ENCODE results near the gene SIAH3. TPM values are rescaled to one million over a fixed set of nuclear protein-coding genes. Genes with fewer than 3 reads are reported as not detected.

SIAH3 gene
- total RNA-seq, 2 experiments from 2014 or later, result not detected

DNA sequence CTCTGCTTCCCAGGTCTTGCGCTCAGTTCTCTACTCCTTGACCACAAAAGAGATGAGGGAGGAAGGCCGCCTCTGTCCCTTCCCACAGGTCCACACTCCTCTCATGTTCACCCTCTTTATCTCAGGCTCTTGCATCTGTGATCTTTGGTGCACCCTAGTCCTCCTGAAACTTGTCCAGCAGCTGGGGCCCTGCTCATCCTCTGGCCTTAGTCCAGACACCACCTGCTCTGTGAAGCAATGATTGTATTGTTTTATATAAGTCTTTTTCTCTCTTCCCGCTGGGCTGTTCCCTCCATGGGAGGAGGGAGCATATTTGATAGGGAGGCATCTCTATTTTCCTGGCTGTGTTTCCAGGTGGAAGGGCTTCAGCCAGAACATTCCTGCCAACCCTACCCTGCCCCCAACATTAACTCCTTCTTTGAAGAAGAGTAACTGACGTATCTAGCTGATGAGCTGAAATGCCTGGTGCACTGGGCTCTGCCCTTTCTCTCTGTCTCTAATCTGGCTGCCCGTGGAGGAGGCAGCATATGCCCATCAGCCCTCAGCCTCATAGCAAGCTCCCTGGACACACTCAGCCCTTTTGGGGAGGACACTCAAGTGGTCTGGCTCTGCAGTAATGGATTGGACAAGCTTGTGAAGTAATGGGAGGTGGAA, 38.2 kb upstream of the SIAH3 start:
- no peaks in the 10 kb centered on the region for H3K36me3 ChIP-seq (ENCODE audit: insufficient read depth, low read length)
- no TSS peak for BruUV-seq (replicated peaks)
- no peaks in the 10 kb centered on the region for H4K20me1 ChIP-seq (ENCODE audit: insufficient read depth, low read length)
- CTCF ChIA-PET (ENCODE audit: unreplicated experiment), result no interaction called here
- H2AFZ ChIP-seq (ENCODE audit: low read length), result no peak overlapping the region
- H3K9me2 ChIP-seq (ENCODE audit: insufficient read depth, low read length), result no peaks in the 10 kb centered on the region
- H3K4me1 ChIP-seq (ENCODE audit: insufficient read depth, low read length, poor library complexity, severe bottlenecking), result no peaks in the 10 kb centered on the region
- H3K4me3 ChIP-seq (ENCODE audit: low read depth, low read length, poor library complexity, severe bottlenecking), result no peak overlapping the region
- H3K4me2 ChIP-seq (ENCODE audit: low read length), result no peak overlapping the region
- no peaks in the 10 kb centered on the region for H3K79me2 ChIP-seq (ENCODE audit: insufficient read depth, low read depth, low read length)
- intact Hi-C loops (cut with micrococcal nuclease; ENCODE audit: unreplicated experiment), result no loop called here
- DNase-seq (ENCODE audit: low spot score), result no peak
- no peaks in the 10 kb centered on the region for H3K9me3 ChIP-seq (ENCODE audit: low read length)
- POLR2A ChIA-PET, result interaction anchor here (0.6 kb wide), 1 partner anchor 10 kb away, joined by 3 read pairs; no protein-coding TSS in a partner anchor
- no peak overlapping the region for H3K27ac ChIP-seq (ENCODE audit: low read depth, low read length, poor library complexity, severe bottlenecking)
- no peak for TF ChIP-seq EZH2phosphoT487 (IDR thresholded peaks at IDR 0.05; ENCODE audit: borderline replicate concordance, low read depth, low read length)
- TF ChIP-seq, protein P1, sequence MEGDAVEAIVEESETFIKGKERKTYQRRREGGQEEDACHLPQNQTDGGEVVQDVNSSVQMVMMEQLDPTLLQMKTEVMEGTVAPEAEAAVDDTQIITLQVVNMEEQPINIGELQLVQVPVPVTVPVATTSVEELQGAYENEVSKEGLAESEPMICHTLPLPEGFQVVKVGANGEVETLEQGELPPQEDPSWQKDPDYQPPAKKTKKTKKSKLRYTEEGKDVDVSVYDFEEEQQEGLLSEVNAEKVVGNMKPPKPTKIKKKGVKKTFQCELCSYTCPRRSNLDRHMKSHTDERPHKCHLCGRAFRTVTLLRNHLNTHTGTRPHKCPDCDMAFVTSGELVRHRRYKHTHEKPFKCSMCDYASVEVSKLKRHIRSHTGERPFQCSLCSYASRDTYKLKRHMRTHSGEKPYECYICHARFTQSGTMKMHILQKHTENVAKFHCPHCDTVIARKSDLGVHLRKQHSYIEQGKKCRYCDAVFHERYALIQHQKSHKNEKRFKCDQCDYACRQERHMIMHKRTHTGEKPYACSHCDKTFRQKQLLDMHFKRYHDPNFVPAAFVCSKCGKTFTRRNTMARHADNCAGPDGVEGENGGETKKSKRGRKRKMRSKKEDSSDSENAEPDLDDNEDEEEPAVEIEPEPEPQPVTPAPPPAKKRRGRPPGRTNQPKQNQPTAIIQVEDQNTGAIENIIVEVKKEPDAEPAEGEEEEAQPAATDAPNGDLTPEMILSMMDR (conservative IDR thresholded peaks at IDR 0.05; ENCODE audit: low read length), result no peak

DNA sequence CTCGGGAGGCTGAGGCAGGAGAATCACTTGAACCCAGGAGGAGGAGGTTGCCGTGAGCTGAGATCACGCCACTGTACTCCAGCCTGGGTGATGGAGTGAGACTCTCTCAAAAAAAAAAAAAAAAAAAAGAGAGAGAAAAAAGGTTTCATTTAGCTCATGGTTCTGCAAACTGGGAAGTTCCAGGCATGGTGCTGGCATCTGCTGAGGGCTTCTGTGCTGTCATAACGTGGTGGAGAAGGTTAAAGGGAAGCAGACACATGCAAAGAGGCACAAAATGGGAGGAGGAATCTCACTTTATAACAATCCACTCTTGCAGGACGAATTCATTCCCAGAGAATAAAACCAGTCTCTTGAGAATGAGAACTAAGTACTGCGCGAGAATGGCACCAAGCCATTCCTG, 34.9 kb upstream of the SIAH3 start:
- Histone ChIP-seq H2AFZ (ENCODE audit: low read length) (no peak overlapping the region), H4K20me1 (ENCODE audit: insufficient read depth, low read length) (no peaks in the 10 kb centered on the region), H3K9me2 (ENCODE audit: insufficient read depth, low read length) (no peaks in the 10 kb centered on the region), H3K4me1 (ENCODE audit: insufficient read depth, low read length, poor library complexity, severe bottlenecking) (no peaks in the 10 kb centered on the region), H3K4me3 (ENCODE audit: low read depth, low read length, poor library complexity, severe bottlenecking) (no peak overlapping the region), H3K4me2 (ENCODE audit: low read length) (no peak overlapping the region), H3K36me3 (ENCODE audit: insufficient read depth, low read length) (no peaks in the 10 kb centered on the region), H3K27ac (ENCODE audit: low read depth, low read length, poor library complexity, severe bottlenecking) (no peak overlapping the region), H3K79me2 (ENCODE audit: insufficient read depth, low read depth, low read length) (no peaks in the 10 kb centered on the region), H3K9me3 (ENCODE audit: low read length) (no peaks in the 10 kb centered on the region)
- intact Hi-C loops (cut with micrococcal nuclease; ENCODE audit: unreplicated experiment), result no loop called here
- ChIA-PET POLR2A (interaction anchor here (0.6 to 0.7 kb wide), 2 partner anchors 29 to 374 kb away, joined by 3 read pairs; no protein-coding TSS in a partner anchor), CTCF (ENCODE audit: unreplicated experiment) (no interaction called here)
- BruUV-seq (replicated peaks), result no TSS peak
- TF ChIP-seq, protein P1 (conservative IDR thresholded peaks at IDR 0.05; ENCODE audit: low read length), result no peak
- no peak for DNase-seq (ENCODE audit: low spot score)

DNA sequence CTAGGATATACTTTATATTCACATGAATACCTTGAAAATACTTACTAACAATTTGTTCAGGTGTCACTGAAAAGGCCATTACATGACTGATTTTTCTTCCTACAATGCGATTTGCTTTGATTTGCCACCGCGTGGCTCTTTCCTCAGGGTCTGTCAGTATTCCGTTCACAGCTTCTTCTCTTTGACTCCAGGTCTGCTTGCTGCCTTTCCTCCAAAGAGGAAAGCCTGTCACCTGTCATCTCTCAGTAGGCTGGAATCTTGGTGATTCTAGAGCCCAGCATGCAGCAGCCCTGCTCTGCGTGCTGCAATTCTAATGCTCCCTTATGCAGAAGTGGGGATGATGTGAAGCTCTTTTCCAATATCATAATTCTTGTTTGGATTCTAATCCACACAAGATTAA, 33.6 kb upstream of the SIAH3 start:
- intact Hi-C loops (cut with micrococcal nuclease; ENCODE audit: unreplicated experiment), result no loop called here
- CTCF ChIA-PET (ENCODE audit: unreplicated experiment), result no interaction called here
- TF ChIP-seq EZH2phosphoT487 (IDR thresholded peaks at IDR 0.05; ENCODE audit: borderline replicate concordance, low read depth, low read length), result no peak
- TF ChIP-seq, protein P1 (conservative IDR thresholded peaks at IDR 0.05; ENCODE audit: low read length), result no peak
- Histone ChIP-seq H3K36me3 (ENCODE audit: insufficient read depth, low read length) (no peaks in the 10 kb centered on the region), H2AFZ (ENCODE audit: low read length) (no peak overlapping the region), H3K4me3 (ENCODE audit: low read depth, low read length, poor library complexity, severe bottlenecking) (no peak overlapping the region), H3K79me2 (ENCODE audit: insufficient read depth, low read depth, low read length) (no peaks in the 10 kb centered on the region), H4K20me1 (ENCODE audit: insufficient read depth, low read length) (no peaks in the 10 kb centered on the region), H3K9me3 (ENCODE audit: low read length) (no peaks in the 10 kb centered on the region), H3K4me2 (ENCODE audit: low read length) (no peak overlapping the region), H3K27ac (ENCODE audit: low read depth, low read length, poor library complexity, severe bottlenecking) (no peak overlapping the region), H3K9me2 (ENCODE audit: insufficient read depth, low read length) (no peaks in the 10 kb centered on the region), H3K4me1 (ENCODE audit: insufficient read depth, low read length, poor library complexity, severe bottlenecking) (no peaks in the 10 kb centered on the region)
- DNase-seq (ENCODE audit: low spot score), result no peak
- POLR2A ChIA-PET, result no interaction called here
- no TSS peak for BruUV-seq (replicated peaks)
